Activated T-helper 2 cell treated with anti-CD3 and anti-CD28 coated beads, Interferon-gamma antibody, Interleukin-2, Interleukin-4, amounts not matched to agents 10 μg/mL and 5 μg/mL and 100 μg/mL, durations not matched to agents 14 hours and 24 hours and 36 hours (primary cell): ENCODE results near the gene DMD. TPM values are rescaled to one million over a fixed set of nuclear protein-coding genes. Genes with fewer than 3 reads are reported as not detected.

ENCODE experiments used
- DNase-seq: peaks from one replicate; pipeline ENCODE4 v3.0.0; 2021; ENCODE audit warnings: low spot score
- H3K27ac Mint-ChIP-seq: one replicate; pipeline ENCODE4 v1.8.0; 2021; ENCODE audit warnings: mixed read lengths
- H3K27me3 Mint-ChIP-seq: one replicate; pipeline ENCODE4 v1.8.0; 2021; ENCODE audit warnings: low read depth, mixed read lengths
- H3K36me3 Mint-ChIP-seq: one replicate; pipeline ENCODE4 v1.8.0; 2021; ENCODE audit warnings: low read depth, mixed read lengths
- H3K4me1 Mint-ChIP-seq: one replicate; pipeline ENCODE4 v1.8.0; 2021; ENCODE audit warnings: low read depth, mixed read lengths
- H3K4me3 Mint-ChIP-seq: one replicate; pipeline ENCODE4 v1.8.0; 2021; ENCODE audit warnings: low read depth, mild to moderate bottlenecking, moderate library complexity, mixed read lengths
- H3K9me3 Mint-ChIP-seq: one replicate; pipeline ENCODE4 v1.8.0; 2021; ENCODE audit warnings: mixed read lengths
- intact Hi-C: fragments of 100-400 bp; cut with micrococcal nuclease; formaldehyde crosslinking; loops from one replicate; pipeline ENCODE4 v1.15.1; 2023
- total RNA-seq: library from RNA; stranded (reverse); gene quantifications from 2 replicates; pipeline ENCODE4 v1.2.3, GENCODE V29; 2022

DMD gene
- total RNA-seq, 1 donor from 2014 or later = 0.84 TPM

- Mint-ChIP-seq H3K9me3 (no peaks in the 10 kb centered on the region), H3K27ac (no peak overlapping the region), H3K4me1 (no peaks in the 10 kb centered on the region), H3K27me3 (no peaks in the 10 kb centered on the region), H3K4me3 (no peak overlapping the region), H3K36me3 (no peaks in the 10 kb centered on the region)
- intact Hi-C loops = no loop called here
- DNase-seq = no peak
Measured at GRCh38 chrX:31854716-31855115, 1356.6 kb downstream of the DMD start.

DNA sequence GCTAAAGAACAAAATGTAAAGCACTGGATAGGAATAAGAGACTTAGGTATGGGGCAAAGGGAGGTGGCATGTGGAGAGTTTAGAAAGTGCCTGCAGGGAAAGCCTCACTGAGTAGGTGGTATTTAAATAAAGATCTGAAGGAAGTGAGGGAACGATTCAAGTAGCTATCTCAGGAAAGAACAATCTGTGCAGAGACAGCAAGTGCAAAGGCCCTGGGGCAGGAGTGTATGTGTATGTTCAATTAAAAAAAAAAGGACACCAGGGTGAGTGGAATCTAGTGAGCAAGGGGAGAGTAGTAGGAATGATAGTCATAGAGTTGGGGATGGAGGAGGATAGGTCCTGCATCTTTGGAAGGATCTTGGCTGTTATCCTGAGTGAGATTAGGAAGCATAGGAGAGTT is 1359.6 kb downstream of the DMD start:
- no peaks in the 10 kb centered on the region for H3K27me3 Mint-ChIP-seq
- no peak overlapping the region for H3K4me3 Mint-ChIP-seq
- H3K9me3 Mint-ChIP-seq = no peaks in the 10 kb centered on the region
- H3K27ac Mint-ChIP-seq = no peak overlapping the region
- H3K36me3 Mint-ChIP-seq = no peaks in the 10 kb centered on the region
- DNase-seq = no peak
- intact Hi-C loops = no loop called here
- H3K4me1 Mint-ChIP-seq = no peaks in the 10 kb centered on the region

DNA sequence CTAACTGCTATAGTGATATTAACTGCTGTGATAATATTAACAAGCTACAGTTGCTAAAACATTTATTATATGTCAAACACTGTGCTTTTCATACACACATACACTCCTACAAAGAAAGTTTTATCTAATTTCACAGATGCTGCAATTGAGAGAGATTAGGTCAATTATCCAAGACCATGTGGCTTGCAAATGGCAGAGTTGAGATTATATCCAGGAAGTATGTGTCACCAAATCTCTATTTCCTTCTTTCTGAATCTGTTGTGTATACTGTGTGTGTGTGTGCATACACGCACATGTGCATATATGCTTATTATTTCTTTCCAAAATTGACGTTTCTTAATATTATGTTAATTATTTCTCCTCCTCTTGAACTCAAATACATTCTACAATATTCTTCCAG is 1363.6 kb downstream of the DMD start:
- no peak for DNase-seq
- Mint-ChIP-seq H3K36me3 (no peaks in the 10 kb centered on the region), H3K4me3 (no peak overlapping the region), H3K27me3 (no peaks in the 10 kb centered on the region), H3K27ac (no peak overlapping the region), H3K9me3 (no peaks in the 10 kb centered on the region), H3K4me1 (no peaks in the 10 kb centered on the region)
- intact Hi-C loops = no loop called here

DNA sequence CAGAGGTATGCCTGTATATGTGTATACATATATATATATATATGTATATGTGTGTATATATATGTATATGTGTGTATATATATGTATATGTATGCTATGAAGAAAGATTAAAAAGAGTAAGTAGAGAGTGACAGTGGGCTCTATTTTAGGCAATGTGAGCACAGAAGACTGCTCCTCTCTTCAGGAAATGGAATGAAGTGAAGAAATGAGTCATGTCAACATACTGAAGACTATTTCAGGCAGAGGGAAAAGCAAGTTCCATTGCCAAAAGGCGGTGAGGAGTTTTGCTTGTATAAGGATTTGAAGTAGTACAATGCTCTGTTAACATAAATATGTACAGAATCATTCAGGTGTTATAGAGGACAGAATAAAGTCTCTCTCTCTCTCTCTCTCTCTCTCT is 1366.3 kb downstream of the DMD start:
- no peaks in the 10 kb centered on the region for H3K9me3 Mint-ChIP-seq
- intact Hi-C loops = no loop called here
- no peak overlapping the region for H3K4me3 Mint-ChIP-seq
- H3K36me3 Mint-ChIP-seq = no peaks in the 10 kb centered on the region
- H3K4me1 Mint-ChIP-seq = no peaks in the 10 kb centered on the region
- no peak overlapping the region for H3K27ac Mint-ChIP-seq
- no peak for DNase-seq
- no peaks in the 10 kb centered on the region for H3K27me3 Mint-ChIP-seq

DNA sequence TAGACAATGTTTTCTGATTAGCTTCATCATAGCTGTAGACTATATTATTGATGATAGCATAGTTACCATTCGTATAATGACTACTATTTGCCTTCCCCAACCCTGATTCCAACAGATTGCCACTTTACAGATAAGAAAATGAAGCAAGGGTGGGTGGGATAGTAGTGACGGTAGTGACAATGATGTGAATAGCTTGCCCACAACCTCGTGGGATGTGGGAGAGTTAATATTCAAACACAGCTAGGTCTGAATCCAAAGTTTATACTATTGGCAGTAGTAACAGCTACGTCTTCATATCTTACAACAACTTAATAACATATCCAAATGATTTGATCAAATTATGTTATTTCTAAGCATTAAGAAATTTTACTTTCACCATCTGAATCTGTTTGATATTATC is 1372.7 kb downstream of the DMD start:
- H3K27me3 Mint-ChIP-seq = no peaks in the 10 kb centered on the region
- DNase-seq = no peak
- H3K4me3 Mint-ChIP-seq = no peak overlapping the region
- no peak overlapping the region for H3K27ac Mint-ChIP-seq
- intact Hi-C loops = no loop called here
- no peaks in the 10 kb centered on the region for H3K36me3 Mint-ChIP-seq
- no peaks in the 10 kb centered on the region for H3K9me3 Mint-ChIP-seq
- H3K4me1 Mint-ChIP-seq = no peaks in the 10 kb centered on the region

DNA sequence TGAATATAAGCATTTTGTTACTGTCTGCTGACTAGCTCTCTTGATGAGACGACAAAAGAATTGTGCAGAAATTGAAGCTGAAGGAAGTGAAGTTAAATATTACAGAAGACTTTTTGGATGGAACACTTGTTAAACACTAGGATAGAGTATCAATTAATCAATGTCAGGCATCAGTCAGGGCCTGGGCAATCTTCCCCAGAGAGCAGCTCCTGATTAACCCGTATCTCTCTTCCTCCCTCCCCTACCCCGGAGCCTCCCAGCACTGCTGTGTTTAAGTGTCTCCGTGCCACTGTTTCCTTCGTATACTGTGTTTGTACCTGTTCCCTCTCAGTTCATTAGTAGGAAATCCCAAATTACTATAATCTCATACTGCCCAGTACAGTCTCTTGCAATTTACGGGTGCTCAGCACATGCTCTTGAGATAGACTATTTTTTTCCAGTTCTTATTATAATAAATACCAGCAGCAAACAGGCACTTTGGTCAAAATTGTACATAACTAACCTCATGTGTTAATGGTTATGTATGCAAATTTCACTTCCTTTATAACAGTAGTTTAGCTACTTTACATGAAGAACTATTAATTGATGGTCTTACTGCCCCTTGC is 1373.8 kb downstream of the DMD start:
- no peak for DNase-seq
- no peaks in the 10 kb centered on the region for H3K4me1 Mint-ChIP-seq
- H3K27ac Mint-ChIP-seq = no peak overlapping the region
- intact Hi-C loops = no loop called here
- H3K27me3 Mint-ChIP-seq = no peaks in the 10 kb centered on the region
- H3K4me3 Mint-ChIP-seq = no peak overlapping the region
- no peaks in the 10 kb centered on the region for H3K36me3 Mint-ChIP-seq
- H3K9me3 Mint-ChIP-seq = no peaks in the 10 kb centered on the region

DNA sequence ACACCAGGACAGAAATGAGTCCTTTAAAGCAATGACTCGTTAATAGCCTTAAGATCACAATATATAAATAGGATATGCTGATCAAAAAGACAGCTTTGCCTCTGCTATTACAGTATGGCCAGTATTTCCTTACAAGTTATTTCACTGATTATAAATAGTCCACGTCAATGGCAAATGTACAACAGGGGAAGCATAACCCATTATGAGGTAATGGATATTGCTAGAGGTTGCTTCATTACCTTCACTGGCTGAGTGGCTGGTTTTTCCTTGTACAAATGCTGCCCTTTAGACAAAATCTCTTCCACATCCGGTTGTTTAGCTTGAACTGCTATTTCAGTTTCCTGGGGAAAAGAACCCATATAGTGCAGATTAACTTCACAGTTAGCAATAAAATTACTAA is 1374.9 kb downstream of the DMD start:
- Mint-ChIP-seq H3K4me1 (no peaks in the 10 kb centered on the region), H3K9me3 (no peaks in the 10 kb centered on the region), H3K36me3 (no peaks in the 10 kb centered on the region), H3K27ac (no peak overlapping the region), H3K27me3 (no peaks in the 10 kb centered on the region), H3K4me3 (no peak overlapping the region)
- intact Hi-C loops = no loop called here
- no peak for DNase-seq

- Mint-ChIP-seq H3K36me3 (no peaks in the 10 kb centered on the region), H3K4me3 (no peak overlapping the region), H3K4me1 (no peaks in the 10 kb centered on the region), H3K9me3 (no peaks in the 10 kb centered on the region), H3K27me3 (no peaks in the 10 kb centered on the region), H3K27ac (no peak overlapping the region)
- no peak for DNase-seq
- intact Hi-C loops = no loop called here
Measured at GRCh38 chrX:31832263-31832662, 1379.1 kb downstream of the DMD start.

DNA sequence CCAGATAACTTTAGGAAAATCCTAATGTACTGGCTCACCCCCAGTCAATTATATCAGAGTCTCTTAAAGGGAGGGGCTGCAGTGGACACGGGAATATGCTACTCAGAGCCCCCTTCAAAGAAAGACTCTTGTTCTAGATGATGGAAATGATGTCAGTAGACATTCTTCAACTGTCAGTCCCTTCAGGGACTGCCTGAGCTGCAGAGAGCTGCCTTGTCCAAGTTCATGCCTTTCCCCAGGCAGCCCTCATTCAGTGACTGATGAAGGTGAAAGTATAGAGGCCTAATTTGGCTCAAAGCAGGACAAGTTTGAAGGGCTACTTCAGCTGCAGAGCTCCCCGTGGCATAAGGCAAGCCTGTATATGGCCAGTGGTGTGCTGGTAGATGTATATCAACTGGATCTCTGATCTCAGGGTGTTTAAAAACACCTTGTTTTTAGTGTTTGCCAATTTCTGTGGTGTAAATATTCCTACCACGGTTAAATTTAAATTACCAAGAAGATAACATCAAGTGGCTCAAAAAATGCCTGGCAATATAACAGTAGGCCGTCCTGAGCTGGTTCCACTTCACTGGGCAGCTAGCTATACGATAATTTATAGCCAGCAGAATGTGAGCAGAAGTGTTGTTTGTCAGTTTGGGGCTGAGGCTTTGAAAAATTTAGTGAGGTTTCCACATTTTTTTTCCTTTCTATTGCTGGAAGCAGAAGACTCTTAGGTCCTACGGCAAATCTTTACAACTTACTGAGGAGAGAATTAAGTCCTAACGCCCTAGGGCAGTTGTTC is 1390.7 kb downstream of the DMD start:
- H3K4me1 Mint-ChIP-seq = no peaks in the 10 kb centered on the region
- H3K27ac Mint-ChIP-seq = no peak overlapping the region
- no peak overlapping the region for H3K4me3 Mint-ChIP-seq
- intact Hi-C loops = no loop called here
- H3K36me3 Mint-ChIP-seq = no peaks in the 10 kb centered on the region
- DNase-seq = no peak
- H3K9me3 Mint-ChIP-seq = peaks cover 4% of the 10 kb centered on the region
- no peaks in the 10 kb centered on the region for H3K27me3 Mint-ChIP-seq

GRCh38 chrX:31819455-31819854 is 1391.9 kb downstream of the DMD start:
- no peak overlapping the region for H3K27ac Mint-ChIP-seq
- no peak overlapping the region for H3K4me3 Mint-ChIP-seq
- H3K27me3 Mint-ChIP-seq = no peaks in the 10 kb centered on the region
- no peak for DNase-seq
- intact Hi-C loops = no loop called here
- H3K9me3 Mint-ChIP-seq = peaks cover 4% of the 10 kb centered on the region
- H3K36me3 Mint-ChIP-seq = no peaks in the 10 kb centered on the region
- no peaks in the 10 kb centered on the region for H3K4me1 Mint-ChIP-seq

GRCh38 chrX:31811106-31811505 is 1400.2 kb downstream of the DMD start:
- no peak for DNase-seq
- Mint-ChIP-seq H3K27ac (no peak overlapping the region), H3K27me3 (no peaks in the 10 kb centered on the region), H3K36me3 (no peaks in the 10 kb centered on the region), H3K4me3 (no peak overlapping the region), H3K4me1 (no peaks in the 10 kb centered on the region), H3K9me3 (no peaks in the 10 kb centered on the region)
- intact Hi-C loops = no loop called here

DNA sequence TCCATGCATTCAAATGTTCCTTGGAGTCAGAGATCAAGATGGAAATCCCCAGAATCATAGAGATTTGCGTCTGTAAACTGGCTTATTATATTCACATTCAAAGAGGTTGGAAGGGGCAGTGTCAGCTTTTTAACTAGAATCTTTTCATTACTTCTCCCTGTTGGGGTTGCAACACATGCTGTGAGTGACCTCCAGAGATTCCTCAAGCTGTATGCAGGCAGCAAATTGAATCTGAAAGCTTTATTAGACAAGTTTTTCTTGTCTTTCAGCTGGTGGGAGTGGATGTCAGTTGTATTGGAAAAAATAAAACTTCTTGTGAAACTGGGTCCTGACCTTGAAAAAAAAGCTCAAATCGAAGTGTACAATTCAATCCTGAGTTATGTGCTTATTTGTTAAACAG is 1403.0 kb downstream of the DMD start:
- peaks cover 10% of the 10 kb centered on the region for H3K9me3 Mint-ChIP-seq
- no peak for DNase-seq
- no peaks in the 10 kb centered on the region for H3K36me3 Mint-ChIP-seq
- intact Hi-C loops = no loop called here
- H3K27ac Mint-ChIP-seq = no peak overlapping the region
- no peaks in the 10 kb centered on the region for H3K27me3 Mint-ChIP-seq
- no peaks in the 10 kb centered on the region for H3K4me1 Mint-ChIP-seq
- no peak overlapping the region for H3K4me3 Mint-ChIP-seq

DNA sequence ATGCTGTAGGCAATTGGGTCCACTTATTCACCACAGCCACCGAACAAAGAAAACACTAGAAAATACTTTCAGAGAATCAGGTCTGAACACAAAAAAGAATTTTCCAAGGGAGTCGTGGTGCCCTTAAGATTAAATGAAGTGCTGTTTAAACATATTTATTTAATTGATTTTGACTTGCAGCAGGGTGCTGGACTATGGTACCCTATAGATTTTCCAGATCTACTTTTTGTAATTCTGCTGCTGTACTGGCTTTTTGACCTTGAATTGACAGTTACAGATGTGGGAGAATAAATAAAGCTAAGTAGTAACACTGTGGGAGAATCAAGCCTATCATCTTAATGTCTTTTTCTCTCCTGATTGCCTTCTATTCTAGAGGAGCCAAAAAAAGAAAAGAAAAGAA is 1404.2 kb downstream of the DMD start:
- Mint-ChIP-seq H3K27me3 (no peaks in the 10 kb centered on the region), H3K4me3 (no peak overlapping the region), H3K27ac (no peak overlapping the region), H3K4me1 (no peaks in the 10 kb centered on the region), H3K36me3 (no peaks in the 10 kb centered on the region), H3K9me3 (peaks cover 10% of the 10 kb centered on the region)
- DNase-seq = no peak
- intact Hi-C loops = no loop called here
